Measurements from ENCODE around the gene GSTT4. TPM values are rescaled to one million over a fixed set of nuclear protein-coding genes. Genes with fewer than 3 reads are reported as not detected.

Gene GSTT4
- total RNA-seq (not detected), polyA plus RNA-seq (not detected)
- long read RNA-seq, donor 1, result 0 reads
- long read RNA-seq, donor 2, result 0 reads

DNA sequence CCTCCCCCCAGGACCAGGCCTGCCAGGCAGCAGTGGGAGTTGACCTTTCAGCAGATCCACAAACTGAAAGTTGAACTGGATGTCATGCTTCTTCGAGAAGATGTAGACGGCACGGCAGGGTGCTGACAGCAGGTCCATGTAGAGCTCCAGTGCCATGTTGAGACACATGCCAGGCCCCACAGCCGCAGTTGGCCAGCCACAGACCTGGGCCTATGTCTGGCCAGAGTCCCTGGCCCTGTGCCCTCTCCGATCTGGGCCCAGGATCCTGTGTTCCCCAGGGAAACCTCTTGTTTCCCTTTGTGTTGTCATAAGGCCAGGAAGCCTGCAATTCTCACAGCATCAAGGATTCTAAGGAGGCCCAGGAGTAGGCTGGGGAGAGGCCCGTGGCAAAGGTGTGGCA lies at the start of gene GSTT4:
TSS of gene GSTT4 (minus strand) at position 253 of the 400 bp plus-strand sequence. CDS start at position 156, 97 bp downstream.
- H3K27me3 ChIP-seq (ENCODE audit: insufficient read depth in 3 of 3, low read length in 2 of 3), result no peaks in the 10 kb centered on the region
- H3K4me3 ChIP-seq, result no peak within 1 kb of the TSS
- H3K4me1 ChIP-seq, result peaks cover 4% of the 10 kb centered on the region
- intact Hi-C loops (cut with DNase I), result loop anchor here in 1 of 2 donors (5.0 kb wide), 1 partner anchor 68 kb away; no protein-coding TSS in a partner anchor
- TF ChIP-seq, protein P1, sequence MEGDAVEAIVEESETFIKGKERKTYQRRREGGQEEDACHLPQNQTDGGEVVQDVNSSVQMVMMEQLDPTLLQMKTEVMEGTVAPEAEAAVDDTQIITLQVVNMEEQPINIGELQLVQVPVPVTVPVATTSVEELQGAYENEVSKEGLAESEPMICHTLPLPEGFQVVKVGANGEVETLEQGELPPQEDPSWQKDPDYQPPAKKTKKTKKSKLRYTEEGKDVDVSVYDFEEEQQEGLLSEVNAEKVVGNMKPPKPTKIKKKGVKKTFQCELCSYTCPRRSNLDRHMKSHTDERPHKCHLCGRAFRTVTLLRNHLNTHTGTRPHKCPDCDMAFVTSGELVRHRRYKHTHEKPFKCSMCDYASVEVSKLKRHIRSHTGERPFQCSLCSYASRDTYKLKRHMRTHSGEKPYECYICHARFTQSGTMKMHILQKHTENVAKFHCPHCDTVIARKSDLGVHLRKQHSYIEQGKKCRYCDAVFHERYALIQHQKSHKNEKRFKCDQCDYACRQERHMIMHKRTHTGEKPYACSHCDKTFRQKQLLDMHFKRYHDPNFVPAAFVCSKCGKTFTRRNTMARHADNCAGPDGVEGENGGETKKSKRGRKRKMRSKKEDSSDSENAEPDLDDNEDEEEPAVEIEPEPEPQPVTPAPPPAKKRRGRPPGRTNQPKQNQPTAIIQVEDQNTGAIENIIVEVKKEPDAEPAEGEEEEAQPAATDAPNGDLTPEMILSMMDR (IDR thresholded peaks at IDR 0.05), result no peak
- no peaks in the 10 kb centered on the region for H3K9me3 ChIP-seq
- peak in 1 of 2 donors; percentile 63 for DNase-seq
- WGBS, 3 donors, result 34 to 61% (median 34%) methylated on average over 6 of the region's 6 CpGs
- H3K36me3 ChIP-seq (ENCODE audit: insufficient read depth in 1 of 2, low read depth in 1 of 2), result no peaks in the 10 kb centered on the region
- peak within 1 kb of the TSS; percentile 46 for H3K27ac ChIP-seq
- ATAC-seq, result peak in 3 of 4 donors; percentile 37 to 46 (median 39)

DNA sequence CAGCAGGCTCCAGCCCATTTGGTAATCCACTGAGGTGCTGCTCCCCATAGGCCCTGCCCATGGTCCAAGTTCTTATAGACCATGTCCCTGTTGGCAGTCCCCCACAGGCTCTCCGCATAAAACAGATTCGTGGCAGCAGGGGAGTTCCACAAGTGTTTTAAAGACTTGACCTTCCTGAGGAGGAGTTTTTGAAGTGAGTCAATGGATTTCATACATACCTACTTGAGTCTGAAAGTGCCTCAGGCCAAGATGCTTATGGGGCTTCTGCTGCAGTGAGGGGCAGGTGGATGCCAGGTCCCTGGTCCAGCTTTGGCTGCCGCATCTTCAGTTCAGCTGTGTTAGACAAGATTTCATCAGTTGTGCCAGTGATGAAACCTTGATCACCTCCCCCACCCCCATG lies 49.1 kb upstream of the GSTT4 start:
- WGBS, 3 donors, result 87 to 93% (median 88%) methylated on average over 3 of the region's 3 CpGs
- Histone ChIP-seq H3K4me1 (no peaks in the 10 kb centered on the region), H3K4me3 (no peak overlapping the region), H3K27me3 (ENCODE audit: insufficient read depth in 3 of 3, low read length in 2 of 3) (no peaks in the 10 kb centered on the region), H3K9me3 (no peaks in the 10 kb centered on the region), H3K27ac (no peak overlapping the region), H3K36me3 (ENCODE audit: insufficient read depth in 1 of 2, low read depth in 1 of 2) (peaks cover 0 to 95% of the 10 kb centered on the region in 2 donors)
- intact Hi-C loops (cut with DNase I), result no loop called here
- no peak for DNase-seq
- ATAC-seq, result no peak
- TF ChIP-seq, protein P1 (IDR thresholded peaks at IDR 0.05), result no peak

DNA sequence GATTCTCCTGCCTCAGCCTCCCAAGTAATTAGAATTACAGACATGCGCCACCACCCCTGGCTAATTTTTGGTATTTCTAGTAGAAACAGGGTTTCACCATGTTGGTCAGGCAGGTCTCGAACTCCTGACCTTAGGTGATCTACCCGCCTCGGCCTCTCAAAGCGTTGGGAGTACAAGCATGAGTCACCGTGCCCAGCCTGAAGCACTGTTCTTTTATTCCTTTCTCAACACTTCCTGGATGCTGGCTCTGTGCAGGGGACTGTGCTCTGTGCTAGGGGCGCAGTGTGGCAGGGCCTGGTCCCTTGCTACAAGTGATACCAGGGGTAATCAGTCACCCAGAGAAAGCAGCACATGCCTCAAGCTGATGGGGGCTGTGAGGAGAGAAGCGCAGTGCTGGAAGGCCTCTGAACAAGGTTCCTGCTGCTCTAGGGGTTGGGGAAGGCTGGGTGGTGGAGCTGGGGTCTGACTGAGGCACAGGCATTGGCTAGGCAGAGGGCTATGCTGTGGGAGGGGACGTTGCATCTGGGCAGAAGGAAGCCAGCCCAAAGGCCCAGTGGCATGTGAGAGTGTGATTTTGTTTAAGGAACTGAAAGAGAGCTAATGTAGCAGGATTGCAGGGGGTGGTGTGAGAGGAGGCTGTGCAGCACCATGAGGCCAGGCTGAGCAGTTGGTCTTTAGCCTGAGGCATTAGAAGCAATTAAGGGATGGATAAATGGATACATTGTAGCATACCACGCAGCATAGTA lies 48.4 kb upstream of the GSTT4 start:
- H3K4me3 ChIP-seq, result no peak overlapping the region
- intact Hi-C loops (cut with DNase I), result no loop called here
- DNase-seq (no peak), ATAC-seq (no peak)
- no peaks in the 10 kb centered on the region for H3K27me3 ChIP-seq (ENCODE audit: insufficient read depth in 3 of 3, low read length in 2 of 3)
- no peaks in the 10 kb centered on the region for H3K9me3 ChIP-seq
- no peak overlapping the region for H3K27ac ChIP-seq
- H3K4me1 ChIP-seq, result no peaks in the 10 kb centered on the region
- peaks cover 0 to 96% of the 10 kb centered on the region in 2 donors for H3K36me3 ChIP-seq (ENCODE audit: insufficient read depth in 1 of 2, low read depth in 1 of 2)
- WGBS, 3 donors, result 87 to 98% (median 89%) methylated on average over 10 of the region's 10 CpGs
- TF ChIP-seq, protein P1 (IDR thresholded peaks at IDR 0.05), result no peak

DNA sequence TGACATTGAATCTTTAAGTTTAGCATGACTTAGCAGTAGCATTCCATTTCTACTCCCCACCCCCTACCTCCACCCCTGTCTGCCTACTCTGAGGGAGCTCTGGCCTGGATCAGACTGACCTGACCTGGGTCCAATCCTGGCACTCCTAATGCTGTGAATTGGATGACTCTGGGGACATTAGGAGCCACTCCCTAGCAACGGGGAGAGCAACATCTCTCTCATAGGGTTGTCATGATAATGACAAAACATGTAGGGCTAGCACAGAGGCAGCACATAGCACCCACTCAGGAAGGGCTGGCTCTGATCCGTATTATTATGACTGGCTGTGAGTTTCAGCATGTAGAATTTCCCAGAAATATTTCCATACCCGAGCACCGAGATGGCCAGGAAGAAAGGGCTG lies 46.3 kb upstream of the GSTT4 start:
- H3K27ac ChIP-seq, result no peak overlapping the region
- no peaks in the 10 kb centered on the region for H3K9me3 ChIP-seq
- no peaks in the 10 kb centered on the region for H3K4me1 ChIP-seq
- intact Hi-C loops (cut with DNase I), result no loop called here
- TF ChIP-seq, protein P1 (IDR thresholded peaks at IDR 0.05), result no peak
- no peaks in the 10 kb centered on the region for H3K27me3 ChIP-seq (ENCODE audit: insufficient read depth in 3 of 3, low read length in 2 of 3)
- WGBS, 3 donors, result 64 to 73% (median 71%) methylated on average over 4 of the region's 4 CpGs
- peak in 1 of 2 donors; percentile 37 for DNase-seq
- no peak overlapping the region for H3K4me3 ChIP-seq
- H3K36me3 ChIP-seq (ENCODE audit: insufficient read depth in 1 of 2, low read depth in 1 of 2), result peaks cover 0 to 95% of the 10 kb centered on the region in 2 donors
- peak in 2 of 4 donors; percentile 23 to 30 for ATAC-seq
